OCI-LY7 (cell line): ENCODE measurements around the gene CNTN5. TPM values are rescaled to one million over a fixed set of nuclear protein-coding genes. Genes with fewer than 3 reads are reported as not detected.

Experiments
- BruUV-seq: library from RNA; stranded (reverse); fragments of 400-500 nt; replicated peaks from 2 replicates; lab custom pipeline; 2021; lab: Mats Ljungman, UMichigan
- CTCF ChIA-PET: fragments of 300-600 bp; sonication (Branson Sonifier 250); formaldehyde crosslinking; loops from one replicate; lab custom pipeline; 2022; ENCODE audit warnings: antibody characterized with exemption; ENCODE audit not compliant: unreplicated experiment; lab: Charles Lee
- POLR2A ChIA-PET: fragments of 300-600 bp; sonication (Branson Sonifier 250); formaldehyde crosslinking; loops from one replicate; lab custom pipeline; 2022; ENCODE audit warnings: antibody characterized with exemption; lab: Charles Lee
- DNase-seq: peaks from one replicate; pipeline ENCODE4 v3.0.0-alpha.2; 2015; ENCODE audit warnings: low spot score
- H2AFZ ChIP-seq: fragments of 200-600 bp; sonication (generic), shearing (Covaris generic); 2 replicates; pipeline ENCODE4 v1.6.1; 2014; ENCODE audit warnings: mild to moderate bottlenecking, antibody characterized with exemption, low read length, moderate library complexity
- H3K27ac ChIP-seq: fragments of 200-600 bp; sonication (generic); 2 replicates; pipeline ENCODE4 v1.5.1; 2014; ENCODE audit warnings: mixed run types, low read depth, mild to moderate bottlenecking, moderate library complexity, low read length, inconsistent platforms; ENCODE audit not compliant: poor library complexity, severe bottlenecking
- H3K36me3 ChIP-seq: fragments of 200-600 bp; sonication (generic); 2 replicates; pipeline ENCODE4 v1.6.1; 2014; ENCODE audit warnings: mild to moderate bottlenecking, antibody characterized with exemption, low read length, moderate library complexity, mixed read lengths; ENCODE audit not compliant: insufficient read depth
- H3K4me1 ChIP-seq: fragments of 200-600 bp; sonication (generic); 2 replicates; pipeline ENCODE4 v1.5.1; 2014; ENCODE audit warnings: mild to moderate bottlenecking, low read length; ENCODE audit not compliant: insufficient read depth, poor library complexity, severe bottlenecking
- H3K4me2 ChIP-seq: fragments of 200-600 bp; sonication (generic); 2 replicates; pipeline ENCODE4 v1.6.1; 2014; ENCODE audit warnings: mild to moderate bottlenecking, low read length
- H3K4me3 ChIP-seq: fragments of 200-600 bp; sonication (generic); 2 replicates; pipeline ENCODE4 v1.5.1; 2014; ENCODE audit warnings: mild to moderate bottlenecking, low read depth, low read length; ENCODE audit not compliant: poor library complexity, severe bottlenecking
- H3K79me2 ChIP-seq: fragments of 200-600 bp; sonication (generic); 2 replicates; pipeline ENCODE4 v1.6.1; 2016; ENCODE audit warnings: low read depth, mild to moderate bottlenecking, low read length, moderate library complexity, mixed read lengths; ENCODE audit not compliant: insufficient read depth
- H3K9me2 ChIP-seq: fragments of 200-600 bp; sonication (generic); 2 replicates; pipeline ENCODE4 v1.6.1; 2016; ENCODE audit warnings: mild to moderate bottlenecking, low read length, mixed read lengths; ENCODE audit not compliant: insufficient read depth
- H3K9me3 ChIP-seq: fragments of 200-600 bp; sonication (generic); 2 replicates; pipeline ENCODE4 v1.6.1; 2014; ENCODE audit warnings: mild to moderate bottlenecking, mixed run types, low read length, mixed read lengths
- H4K20me1 ChIP-seq: fragments of 200-600 bp; sonication (generic); 2 replicates; pipeline ENCODE4 v1.6.1; 2014; ENCODE audit warnings: mild to moderate bottlenecking, antibody characterized with exemption, low read length, moderate library complexity, mixed read lengths; ENCODE audit not compliant: insufficient read depth
- EZH2phosphoT487 ChIP-seq: fragments of 200-600 bp; sonication (generic); IDR thresholded peaks from 2 replicates; pipeline ENCODE4 v1.6.1; 2018; ENCODE audit warnings: low read depth, borderline replicate concordance, mild to moderate bottlenecking, mixed run types, antibody characterized with exemption, low read length, moderate library complexity, mixed read lengths
- intact Hi-C: fragments of 100-400 bp; cut with micrococcal nuclease; formaldehyde crosslinking; loops from one replicate; pipeline ENCODE4 v1.10.0; 2022; ENCODE audit not compliant: unreplicated experiment
- total RNA-seq, 2 experiments: library from RNA; depleted of rRNA in 1 of 2; stranded (reverse); fragments of >200 nt in 1 of 2; shearing (Covaris generic) in 1 of 2; gene quantifications; 2 replicates each; pipeline ENCODE4 v1.2.3, GENCODE V29; 2014 to 2022
- TF ChIP-seq, protein P1 (sequence below): fragments of 200-600 bp; sonication (generic); conservative IDR thresholded peaks from 2 replicates; pipeline ENCODE4 v1.5.1; 2014; ENCODE audit warnings: mild to moderate bottlenecking, antibody characterized with exemption, low read length, moderate library complexity, mixed read lengths

CNTN5 gene
- total RNA-seq, 2 experiments from 2014 or later = not detected

DNA sequence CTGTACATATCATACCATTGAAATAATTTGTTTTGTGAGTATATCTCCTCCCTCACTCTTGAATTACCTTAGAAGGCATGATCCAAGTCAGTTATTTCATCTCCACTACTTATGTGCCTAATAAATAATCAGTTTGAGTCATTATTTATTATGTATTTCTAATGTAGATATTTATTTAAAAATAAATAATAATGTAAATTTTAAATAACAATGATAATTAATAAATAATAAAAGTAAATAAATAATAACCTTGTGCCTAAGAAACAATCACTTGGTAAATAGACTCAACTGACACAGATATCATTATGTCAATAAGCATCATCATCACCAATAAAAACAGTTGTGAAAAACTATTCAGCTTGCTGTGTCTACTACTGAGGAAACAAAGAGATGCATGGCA is 213.8 kb downstream of the CNTN5 start:
- POLR2A ChIA-PET = no interaction called here
- no peak overlapping the region for H3K27ac ChIP-seq
- H3K36me3 ChIP-seq = no peaks in the 10 kb centered on the region
- H3K4me2 ChIP-seq = no peak overlapping the region
- TF ChIP-seq, protein P1, sequence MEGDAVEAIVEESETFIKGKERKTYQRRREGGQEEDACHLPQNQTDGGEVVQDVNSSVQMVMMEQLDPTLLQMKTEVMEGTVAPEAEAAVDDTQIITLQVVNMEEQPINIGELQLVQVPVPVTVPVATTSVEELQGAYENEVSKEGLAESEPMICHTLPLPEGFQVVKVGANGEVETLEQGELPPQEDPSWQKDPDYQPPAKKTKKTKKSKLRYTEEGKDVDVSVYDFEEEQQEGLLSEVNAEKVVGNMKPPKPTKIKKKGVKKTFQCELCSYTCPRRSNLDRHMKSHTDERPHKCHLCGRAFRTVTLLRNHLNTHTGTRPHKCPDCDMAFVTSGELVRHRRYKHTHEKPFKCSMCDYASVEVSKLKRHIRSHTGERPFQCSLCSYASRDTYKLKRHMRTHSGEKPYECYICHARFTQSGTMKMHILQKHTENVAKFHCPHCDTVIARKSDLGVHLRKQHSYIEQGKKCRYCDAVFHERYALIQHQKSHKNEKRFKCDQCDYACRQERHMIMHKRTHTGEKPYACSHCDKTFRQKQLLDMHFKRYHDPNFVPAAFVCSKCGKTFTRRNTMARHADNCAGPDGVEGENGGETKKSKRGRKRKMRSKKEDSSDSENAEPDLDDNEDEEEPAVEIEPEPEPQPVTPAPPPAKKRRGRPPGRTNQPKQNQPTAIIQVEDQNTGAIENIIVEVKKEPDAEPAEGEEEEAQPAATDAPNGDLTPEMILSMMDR = no peak
- TF ChIP-seq EZH2phosphoT487 = no peak
- BruUV-seq = no TSS peak
- no peaks in the 10 kb centered on the region for H3K79me2 ChIP-seq
- H2AFZ ChIP-seq = no peak overlapping the region
- H3K4me3 ChIP-seq = no peak overlapping the region
- no peaks in the 10 kb centered on the region for H3K9me2 ChIP-seq
- H3K4me1 ChIP-seq = no peaks in the 10 kb centered on the region
- DNase-seq = no peak
- intact Hi-C loops = no loop called here
- CTCF ChIA-PET = no interaction called here
- H4K20me1 ChIP-seq = no peaks in the 10 kb centered on the region
- H3K9me3 ChIP-seq = no peaks in the 10 kb centered on the region

DNA sequence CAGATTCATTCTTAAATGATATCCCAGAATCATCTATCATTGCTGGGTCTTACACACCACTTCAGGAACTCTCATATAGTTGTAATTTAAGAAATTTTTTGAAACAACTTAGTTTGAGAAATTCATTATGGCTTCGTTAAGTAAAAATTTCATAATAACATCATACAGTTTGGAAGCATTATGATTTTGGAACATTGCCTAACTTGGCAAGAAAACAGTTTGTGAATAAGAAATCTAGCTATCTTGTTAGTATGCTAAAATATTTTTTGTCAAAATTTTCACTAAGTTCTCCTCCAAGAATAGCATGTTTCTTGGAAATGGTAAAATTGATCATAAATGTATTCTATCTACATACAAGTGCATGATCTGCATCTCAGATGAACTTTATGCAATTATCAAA is 217.7 kb downstream of the CNTN5 start:
- CTCF ChIA-PET = no interaction called here

More for the DNA sequence above, 217.7 kb downstream of the CNTN5 start:
- no peaks in the 10 kb centered on the region for H4K20me1 ChIP-seq
- H2AFZ ChIP-seq = no peak overlapping the region
- no TSS peak for BruUV-seq
- H3K79me2 ChIP-seq = no peaks in the 10 kb centered on the region
- POLR2A ChIA-PET = no interaction called here
- no peak for DNase-seq
- no peak for TF ChIP-seq EZH2phosphoT487
- TF ChIP-seq, protein P1 = no peak
- no peaks in the 10 kb centered on the region for H3K4me1 ChIP-seq
- intact Hi-C loops = no loop called here
- H3K9me3 ChIP-seq = no peaks in the 10 kb centered on the region
- no peak overlapping the region for H3K4me3 ChIP-seq
- no peak overlapping the region for H3K27ac ChIP-seq
- no peaks in the 10 kb centered on the region for H3K36me3 ChIP-seq
- no peak overlapping the region for H3K4me2 ChIP-seq
- H3K9me2 ChIP-seq = no peaks in the 10 kb centered on the region
